ENCODE measurements around the gene PCBD1.
"Not testable (repeated sequence)": the region's sequence is repeated elsewhere in the genome, so short reads cannot be mapped to it uniquely, and the experiment has no call there.

PCBD1 gene

GRCh38 chr10:70861495-70862197 is 26.7 kb downstream of the PCBD1 start:
- DNase-seq: not testable (repeated sequence)

GRCh38 chr10:70858759-70859158 is 29.6 kb downstream of the PCBD1 start:
- DNase-seq: no peak

GRCh38 chr10:70856454-70856853 is 31.9 kb downstream of the PCBD1 start:
- DNase-seq: no peak

GRCh38 chr10:70853457-70853856 is 34.9 kb downstream of the PCBD1 start:
- DNase-seq: no peak

GRCh38 chr10:70853038-70853437 is 35.3 kb downstream of the PCBD1 start:
- no peak for DNase-seq

- DNase-seq: no peak
Observed at GRCh38 chr10:70851597-70852475, 36.5 kb downstream of the PCBD1 start.

- DNase-seq: no peak
Observed at GRCh38 chr10:70850097-70850496, 38.3 kb downstream of the PCBD1 start.

GRCh38 chr10:70849582-70850016 is 38.8 kb downstream of the PCBD1 start:
- DNase-seq: no peak

- no peak for DNase-seq
Observed at GRCh38 chr10:70847659-70848360, 40.6 kb downstream of the PCBD1 start.

- no peak for DNase-seq
Observed at GRCh38 chr10:70846795-70847194, 41.6 kb downstream of the PCBD1 start.

GRCh38 chr10:70845816-70846215 is 42.5 kb downstream of the PCBD1 start:
- DNase-seq: no peak

GRCh38 chr10:70845256-70845655 is 43.1 kb downstream of the PCBD1 start:
- no peak for DNase-seq

GRCh38 chr10:70843776-70844489 is 44.4 kb downstream of the PCBD1 start:
- no peak for DNase-seq

- no peak for DNase-seq
Observed at GRCh38 chr10:70843333-70843732, 45.0 kb downstream of the PCBD1 start.

GRCh38 chr10:70840836-70841235 is 47.5 kb downstream of the PCBD1 start:
- DNase-seq: no peak

- no peak for DNase-seq
Observed at GRCh38 chr10:70838270-70838805, 50.0 kb downstream of the PCBD1 start.

- no peak for DNase-seq
Observed at GRCh38 chr10:70837660-70838059, 50.7 kb downstream of the PCBD1 start.

GRCh38 chr10:70836319-70836718 is 52.0 kb downstream of the PCBD1 start:
- no peak for DNase-seq

GRCh38 chr10:70834441-70835151 is 53.8 kb downstream of the PCBD1 start:
- DNase-seq: no peak

- no peak for DNase-seq
Observed at GRCh38 chr10:70834021-70834420, 54.3 kb downstream of the PCBD1 start.

- no peak for DNase-seq
Observed at GRCh38 chr10:70833601-70834000, 54.8 kb downstream of the PCBD1 start.

Measured in NK-92 treated with Interleukin-12 subunit alpha and Interleukin-12 subunit beta, amount 100 ng/mL, for 24 hours (cell line).